Adrenal gland (tissue), 5 donors: ENCODE results near the gene GTF2A1L.

Experiments used
- CTCF ChIP-seq, 6 experiments: fragments of 450-650 bp in 4 of 6; fragments of 200-600 bp in 2 of 6; sonication (generic) in 1 of 6; IDR thresholded peaks; 1 replicate in 5 of 6; 2 replicates in 1 of 6; pipeline versions ENCODE4 v1.5.1 to v1.8.0; 2016 to 2021; ENCODE audit warnings: antibody characterized with exemption in 6 of 6, mild to moderate bottlenecking in 2 of 6, moderate library complexity in 1 of 6
- POLR2A ChIP-seq, 2 donors: fragments of 450-650 bp; IDR thresholded peaks; one replicate each; pipeline ENCODE4 v1.6.1; 2017; ENCODE audit warnings: antibody characterized with exemption in 2 of 2, mild to moderate bottlenecking in 2 of 2, moderate library complexity in 1 of 2
- donor health status: DM: no; HTN: no; CAD: no.

GRCh38 chr2:48714245-48714644 lies 96.6 kb downstream of the GTF2A1L start:
- TF ChIP-seq POLR2A (IDR thresholded peaks at IDR 0.05) = no peak
- TF ChIP-seq CTCF (IDR thresholded peaks at IDR 0.05) = no peak
